ENCODE data around the gene ZNF672.
"Not testable (repeated sequence)": the region's sequence is repeated elsewhere in the genome, so short reads cannot be mapped to it uniquely, and the experiment has no call there.

The ZNF672 gene

DNA sequence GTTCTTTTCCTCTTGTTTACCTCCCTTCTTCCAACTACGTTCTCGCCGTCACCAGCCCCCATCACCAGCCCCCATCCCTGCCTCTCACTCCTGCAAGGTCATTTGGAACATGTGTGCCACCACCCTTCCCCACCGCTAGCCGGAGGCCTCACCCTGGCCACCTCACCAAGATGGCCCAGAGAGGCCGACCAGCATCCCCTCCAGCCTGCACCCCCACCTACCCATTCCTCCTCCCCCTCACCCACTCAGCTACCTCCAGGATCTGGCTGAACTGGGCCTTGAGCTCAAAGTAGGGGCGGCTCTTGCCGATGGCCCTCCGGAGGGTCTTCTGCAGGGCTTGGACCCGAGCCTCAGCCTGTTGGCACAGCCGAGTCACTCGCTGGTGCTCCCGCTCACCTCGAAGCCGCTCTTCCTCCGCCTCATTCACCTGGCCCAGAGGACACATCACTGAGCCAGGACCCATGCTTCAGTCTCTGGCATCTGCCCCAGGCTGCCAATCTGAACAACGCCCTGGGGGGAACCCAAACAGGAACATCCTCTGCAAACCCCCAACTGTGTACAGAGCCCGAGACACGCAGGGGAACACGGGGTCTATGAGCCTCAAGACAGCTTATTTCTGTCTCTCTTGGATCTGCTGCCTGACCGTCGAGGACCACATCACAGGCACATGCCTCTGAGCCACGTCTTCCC lies 25.1 kb upstream of the ZNF672 start:
- DNase-seq (ENCODE audit: low spot score) = no peak

DNA sequence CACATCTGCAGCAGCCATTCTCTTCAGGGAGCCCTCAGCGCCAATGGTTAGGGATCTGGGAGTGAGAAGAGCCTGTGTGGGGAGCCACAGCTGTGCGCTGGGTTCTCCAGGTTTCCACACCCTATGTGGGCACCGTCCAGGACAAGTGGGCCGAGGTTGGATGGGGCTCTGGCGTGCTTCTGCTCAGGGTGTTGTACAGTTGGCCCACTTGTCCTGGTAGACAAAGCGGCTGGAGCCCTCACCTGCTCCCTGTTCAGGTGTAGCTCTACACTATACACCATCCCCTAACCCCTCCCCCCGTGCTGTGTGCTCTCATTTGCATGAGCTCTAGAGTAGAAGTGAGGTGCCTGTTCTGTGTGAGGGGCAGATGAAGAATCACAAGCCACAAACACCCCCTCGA lies 24.5 kb upstream of the ZNF672 start:
- no peak for DNase-seq (ENCODE audit: low spot score)

DNA sequence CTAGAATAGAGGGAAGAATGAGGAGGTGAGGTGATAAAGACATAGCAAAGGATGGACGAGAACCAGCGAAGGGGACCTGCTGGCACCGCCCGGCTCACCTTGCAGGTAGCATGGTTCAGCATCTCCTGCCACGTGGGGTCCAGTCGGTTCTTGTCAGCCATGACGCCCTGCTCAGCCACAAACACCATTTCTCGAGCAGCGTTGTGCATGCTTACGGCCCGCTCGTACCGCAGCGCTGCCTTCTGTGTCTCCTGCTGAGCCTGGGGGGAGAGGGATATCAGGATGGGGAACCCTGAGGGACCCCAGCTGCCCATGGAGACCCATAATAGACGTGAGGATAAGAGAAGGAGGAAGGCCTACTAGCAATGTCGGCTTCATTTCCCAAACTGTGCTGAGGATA lies 23.7 kb upstream of the ZNF672 start:
- DNase-seq (ENCODE audit: low spot score) = no peak

DNA sequence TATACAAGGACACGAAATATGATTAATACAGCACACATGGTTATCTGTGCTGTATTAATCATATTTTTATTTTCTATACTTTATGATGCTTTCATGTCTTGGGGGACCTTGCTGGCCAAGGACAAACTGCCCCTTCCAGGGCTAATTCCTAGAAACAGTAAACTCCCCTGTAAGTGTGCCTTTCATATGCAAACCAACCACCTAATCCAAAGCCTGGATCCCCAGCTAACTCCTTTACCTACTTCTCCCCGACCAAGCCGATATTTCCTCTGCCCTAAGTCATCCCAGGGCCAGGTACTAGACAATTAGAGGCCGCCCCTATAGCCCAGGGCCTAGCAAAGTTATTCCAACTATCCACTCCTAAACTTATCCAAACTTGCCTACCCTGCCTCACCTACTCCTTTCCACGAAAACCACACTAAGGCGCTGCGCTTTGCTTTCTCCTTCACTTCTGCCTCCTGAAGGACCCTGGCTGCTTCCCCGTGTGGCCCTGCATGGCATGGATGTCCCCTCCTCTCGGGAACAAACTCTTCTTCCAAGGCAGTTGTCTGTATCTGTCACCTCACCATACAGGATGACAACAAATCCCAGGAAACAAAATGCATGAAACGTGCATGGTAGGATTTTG lies 22.5 kb upstream of the ZNF672 start:
- no peak for DNase-seq (ENCODE audit: low spot score)

DNA sequence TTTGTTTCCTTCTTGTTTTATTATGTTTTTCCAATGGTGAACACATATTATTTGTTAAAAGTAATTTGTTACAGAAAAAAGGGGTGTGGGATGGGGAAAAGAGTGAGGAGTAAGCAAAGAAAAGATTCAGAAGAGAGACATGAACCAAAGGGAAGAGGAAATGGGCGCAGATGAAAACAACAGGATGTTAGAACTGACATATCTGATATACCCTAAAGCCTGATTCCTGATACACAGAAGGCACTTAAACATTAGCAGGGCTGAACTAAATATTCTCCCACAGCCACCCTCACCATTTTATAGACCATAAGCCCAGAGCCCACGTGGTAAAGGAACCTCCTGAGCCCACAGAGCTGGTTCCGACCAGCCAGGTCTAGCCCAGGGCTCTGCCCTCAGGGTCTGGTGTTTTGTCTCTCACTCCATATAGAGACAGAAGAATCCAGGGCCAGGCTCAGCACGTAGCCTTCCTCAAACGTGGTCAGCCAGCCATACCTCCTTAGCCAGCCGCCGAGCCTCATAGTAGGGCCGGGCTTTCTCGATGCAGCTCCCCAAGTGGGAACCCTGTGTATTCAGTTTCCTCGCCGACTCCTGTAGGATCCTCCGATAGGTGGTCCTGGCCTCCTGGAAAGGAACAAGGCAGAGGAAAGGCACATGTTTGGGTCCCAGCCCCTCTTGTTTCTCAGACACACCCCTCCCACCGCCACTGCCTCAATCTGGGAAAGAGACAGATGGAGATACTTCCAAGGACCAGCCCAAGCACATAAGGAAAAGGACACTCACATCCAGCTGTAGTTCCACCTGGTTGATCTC lies 21.8 kb upstream of the ZNF672 start:
- no peak for DNase-seq (ENCODE audit: low spot score)

DNA sequence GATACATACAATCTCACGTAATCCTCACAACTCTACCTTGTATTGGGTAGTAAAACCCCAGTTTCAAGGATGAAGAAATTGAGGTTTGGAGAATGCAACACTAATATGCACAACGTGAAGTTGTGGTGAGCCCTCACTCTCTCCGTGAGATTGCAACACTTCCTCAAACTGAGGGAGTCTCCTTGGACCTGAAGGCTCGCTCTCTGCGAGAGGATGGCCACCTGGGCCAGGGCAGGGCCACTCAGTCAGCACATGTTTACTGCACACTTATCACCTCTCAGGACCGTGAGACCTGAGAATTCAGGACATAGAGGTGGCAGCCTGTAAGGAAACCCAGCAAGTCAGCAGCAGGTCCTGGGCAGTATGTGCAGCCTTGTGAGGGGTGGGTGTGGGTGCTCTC lies 21.0 kb upstream of the ZNF672 start:
- DNase-seq (ENCODE audit: low spot score) = no peak

DNA sequence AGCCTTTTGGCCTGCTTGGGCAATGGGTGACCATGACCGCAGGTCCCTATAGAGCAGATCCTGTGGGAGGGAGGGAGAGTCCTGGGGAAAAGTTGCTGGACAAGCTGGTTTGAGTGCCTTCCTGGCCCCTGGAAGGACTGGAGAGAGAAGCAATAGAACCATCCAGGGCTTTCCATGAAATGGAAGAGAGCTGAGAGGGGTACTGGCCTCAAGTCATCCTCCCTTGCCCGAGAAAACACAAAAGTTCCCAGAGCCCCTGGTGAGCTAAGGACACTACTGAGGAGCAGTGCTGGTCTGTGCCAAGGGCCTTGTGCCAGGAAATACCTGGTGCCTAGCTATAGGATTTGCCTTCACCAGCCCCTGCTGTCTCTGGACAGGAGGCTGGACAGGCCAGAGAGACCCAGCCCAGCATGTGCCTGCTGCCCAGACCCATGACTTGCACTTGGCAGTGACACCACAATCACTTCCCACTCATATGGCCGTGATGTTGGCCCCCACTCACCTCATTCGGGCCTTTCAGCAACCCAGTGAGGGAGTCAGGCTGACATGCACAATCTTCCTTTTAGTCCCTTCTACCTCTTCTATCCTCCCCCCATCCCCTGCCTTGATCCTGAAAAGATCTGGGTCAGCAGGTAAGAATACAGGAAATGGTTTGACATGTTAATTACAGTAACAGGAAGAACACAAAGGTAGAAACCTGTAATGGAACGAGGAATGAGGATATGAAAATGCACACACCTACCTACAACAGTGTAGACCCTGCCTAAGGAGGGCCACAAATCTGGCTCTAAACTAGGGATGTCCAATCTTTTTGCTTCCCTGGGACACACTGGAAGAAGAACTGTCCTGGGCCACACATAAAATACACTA lies 19.3 kb upstream of the ZNF672 start:
- no peak for DNase-seq (ENCODE audit: low spot score)

DNA sequence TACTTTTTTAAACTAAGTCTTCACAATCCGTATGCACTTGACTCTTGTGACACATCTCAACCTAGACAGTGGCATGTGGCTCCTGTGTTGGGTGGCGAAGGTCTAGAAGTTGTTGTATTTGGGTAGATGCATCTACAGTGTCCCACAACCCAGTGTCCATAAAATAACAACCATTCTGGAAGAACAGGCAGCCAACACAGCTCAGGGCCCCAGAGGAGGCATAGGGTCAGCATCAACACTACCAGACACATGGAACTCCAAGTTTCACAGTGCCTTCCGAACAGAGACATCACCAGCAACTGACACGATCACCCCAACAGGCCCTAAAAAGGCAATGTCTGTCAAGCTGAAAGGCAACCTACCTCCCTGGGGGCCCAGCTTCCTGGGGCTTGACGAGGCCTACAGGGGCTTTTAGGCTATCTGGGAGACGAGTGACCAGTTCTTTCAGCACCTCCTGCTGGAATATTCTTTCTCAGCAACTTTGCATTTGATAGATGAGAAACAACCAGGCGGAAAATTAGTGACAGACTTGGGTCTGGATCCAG lies 17.9 kb upstream of the ZNF672 start:
- no peak for DNase-seq (ENCODE audit: low spot score)

DNA sequence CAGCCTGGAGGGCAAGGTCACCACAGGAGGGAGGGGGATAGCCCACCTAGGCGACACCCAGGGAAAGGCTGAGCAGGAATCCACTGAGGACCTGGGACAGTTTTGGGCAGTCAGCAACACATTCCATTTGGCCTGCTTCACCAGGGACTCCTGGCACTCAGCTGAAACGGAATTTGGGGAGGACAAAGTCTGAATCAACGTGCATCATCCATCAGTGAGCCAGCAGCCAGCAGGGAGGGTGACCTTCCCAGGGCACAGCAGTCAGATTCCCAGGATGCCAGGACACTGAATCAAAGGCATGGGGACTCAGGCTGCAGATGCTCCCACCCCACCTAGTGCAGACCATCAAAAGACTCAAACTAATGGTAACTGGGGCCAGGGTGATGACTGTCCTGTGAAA lies 16.9 kb upstream of the ZNF672 start:
- DNase-seq (ENCODE audit: low spot score) = peak; percentile 12

DNA sequence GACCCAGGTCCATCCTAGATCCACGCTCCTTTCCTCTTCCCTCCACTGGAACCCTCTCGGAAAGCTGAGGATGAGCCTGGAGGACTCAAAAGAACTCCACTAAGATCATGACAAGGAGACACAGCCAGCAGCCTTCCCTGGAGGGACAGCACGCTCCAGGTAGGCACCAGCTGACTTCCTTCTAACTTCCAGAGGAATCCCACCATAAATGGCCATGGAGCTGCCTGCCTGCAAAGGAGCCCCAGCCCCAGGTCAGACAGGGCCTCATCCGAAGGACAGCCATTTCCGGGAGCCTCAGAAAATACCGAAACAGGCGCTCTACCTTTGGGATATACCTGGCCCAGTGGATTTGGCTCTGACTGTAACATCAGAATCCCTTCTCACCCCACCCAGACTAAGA lies 16.4 kb upstream of the ZNF672 start:
- no peak for DNase-seq (ENCODE audit: low spot score)

DNA sequence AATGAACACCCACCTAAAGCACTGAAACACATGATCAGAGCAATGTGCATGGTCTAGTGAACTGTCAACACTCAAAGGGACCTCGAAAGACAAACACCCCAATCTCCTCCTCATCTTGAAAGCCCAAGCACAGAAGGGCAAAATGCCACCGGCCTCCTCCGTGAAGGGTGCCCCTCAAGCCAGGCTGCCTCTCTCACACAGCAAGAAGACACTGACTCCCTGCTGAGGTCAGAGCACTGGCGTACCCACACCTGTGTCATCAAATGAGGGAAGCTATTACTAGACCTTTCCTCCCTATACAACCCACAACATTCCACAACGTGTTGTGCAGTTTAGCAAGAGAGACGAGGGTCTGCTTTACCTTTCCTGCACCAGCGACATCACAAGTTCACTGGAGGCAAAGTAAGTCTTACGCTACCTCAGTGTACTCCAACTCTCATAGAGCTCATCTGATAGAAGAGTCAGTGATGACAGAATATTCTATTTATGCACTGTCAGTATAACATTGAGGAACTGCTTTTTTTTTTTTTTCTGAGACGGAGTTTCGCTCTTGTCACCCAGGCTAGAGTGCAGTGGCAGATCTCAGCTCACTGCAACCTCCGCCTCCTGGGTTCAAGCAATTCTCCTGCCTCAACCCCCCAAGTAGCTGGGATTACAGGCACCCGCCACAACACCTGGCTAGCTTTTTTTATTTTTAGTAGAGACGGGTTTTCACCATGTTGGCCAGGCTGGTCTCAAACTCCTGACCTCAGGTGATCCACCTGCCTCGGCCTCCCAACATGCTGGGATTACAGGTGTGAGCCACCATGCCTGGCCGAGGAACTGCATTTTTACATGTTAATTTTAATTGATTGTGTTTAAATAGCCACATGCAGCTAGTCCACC lies 15.6 kb upstream of the ZNF672 start:
- DNase-seq (ENCODE audit: low spot score) = no peak

DNA sequence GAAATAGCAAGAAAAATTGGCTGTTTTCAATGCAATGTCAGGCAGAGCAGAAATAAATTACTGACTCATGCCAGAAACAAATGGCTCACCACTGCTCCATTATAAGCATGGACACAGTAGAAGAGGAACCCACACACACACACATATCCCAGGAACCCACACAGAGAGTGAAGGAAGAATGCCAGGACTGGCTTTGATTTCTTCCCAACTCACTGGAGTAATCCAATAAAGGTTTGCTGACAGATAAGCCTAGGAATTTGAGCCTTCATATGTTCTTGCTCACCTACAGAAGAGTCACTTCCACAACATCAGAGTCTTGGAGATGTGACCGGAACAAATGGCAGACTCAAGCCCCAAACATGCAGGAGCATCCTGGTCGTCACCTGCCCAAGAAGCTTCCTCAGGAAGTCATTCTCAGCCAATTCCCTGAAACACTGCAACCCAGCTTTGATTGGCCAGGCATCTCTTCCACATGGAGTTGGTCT lies 14.5 kb upstream of the ZNF672 start:
- DNase-seq (ENCODE audit: low spot score) = no peak

DNA sequence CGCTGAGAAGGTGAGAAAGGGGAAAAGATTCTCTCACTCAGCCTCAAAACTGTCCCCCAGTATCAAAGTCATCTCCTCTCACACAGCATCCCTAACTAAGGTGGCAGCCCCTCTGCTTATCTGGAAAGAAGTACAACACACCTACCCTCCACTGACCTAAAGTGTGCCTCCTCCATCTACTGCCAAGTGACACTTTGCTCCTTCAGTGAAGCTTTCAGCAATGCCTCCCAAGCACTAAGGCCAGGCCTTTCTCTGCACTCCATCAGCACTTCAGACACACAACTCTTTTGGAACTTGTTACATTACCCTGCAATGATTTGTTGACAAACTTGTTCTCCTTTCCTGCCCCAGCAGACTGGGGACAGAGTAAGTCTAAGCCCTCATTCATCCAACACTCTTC lies 13.7 kb upstream of the ZNF672 start:
- DNase-seq (ENCODE audit: low spot score) = no peak

DNA sequence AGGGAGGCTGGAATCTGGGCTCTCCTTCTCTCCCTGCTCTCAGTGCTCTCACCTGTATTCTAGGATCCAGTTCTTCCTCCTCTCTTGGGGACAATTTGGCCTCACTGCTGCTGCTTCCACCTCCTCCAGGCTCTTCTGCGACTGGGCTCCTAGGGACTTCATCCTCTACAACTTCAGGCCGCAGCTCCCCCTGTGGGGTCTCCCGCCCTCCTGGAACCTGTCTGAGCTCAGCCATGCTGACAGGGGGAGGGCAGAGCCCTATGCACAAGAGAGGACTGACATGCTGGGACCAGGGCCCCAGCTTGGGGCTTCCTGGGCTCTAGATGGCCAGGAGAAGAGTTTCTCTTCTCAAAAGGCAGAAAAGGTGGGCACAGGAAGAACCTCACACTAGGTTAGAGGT lies 13.3 kb upstream of the ZNF672 start:
- DNase-seq (ENCODE audit: low spot score) = no peak

DNA sequence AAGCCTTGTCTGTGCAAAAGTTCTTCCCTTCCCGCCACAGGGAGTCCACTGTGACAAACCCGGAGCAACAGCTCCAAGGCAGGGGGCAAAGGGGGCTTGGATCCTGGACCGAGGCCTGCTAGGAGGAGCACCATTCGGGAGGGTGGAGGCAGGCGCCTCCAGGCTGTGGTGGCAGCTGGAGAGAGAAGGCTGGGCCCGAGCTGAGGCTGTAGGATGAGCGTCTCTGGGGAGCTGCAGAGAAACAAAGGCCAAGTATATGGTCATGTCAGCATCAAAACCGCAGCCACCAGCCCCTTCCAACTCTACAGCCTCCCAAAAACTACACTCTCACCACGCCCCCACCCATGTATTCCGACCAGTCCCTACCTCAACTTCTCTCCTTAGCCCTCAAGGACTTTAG lies 12.9 kb upstream of the ZNF672 start:
- DNase-seq (ENCODE audit: low spot score) = no peak

DNA sequence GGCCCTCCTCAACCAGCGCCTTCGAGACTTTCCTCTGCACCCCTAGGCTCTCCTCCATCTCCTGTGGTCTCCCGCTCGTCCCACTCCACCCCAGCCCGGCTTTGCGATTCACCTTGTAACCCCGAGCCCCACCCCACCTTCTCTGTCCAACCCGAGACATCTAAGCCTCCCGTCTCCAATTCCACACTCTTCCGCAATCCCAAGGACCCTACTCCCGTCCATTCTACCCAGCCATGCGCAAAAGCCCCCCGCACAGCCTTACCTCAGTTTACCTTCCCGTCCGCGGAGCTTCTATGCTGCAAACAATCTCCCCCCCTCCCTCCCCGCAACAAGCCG lies 12.5 kb upstream of the ZNF672 start:
- no peak for DNase-seq (ENCODE audit: low spot score)

DNA sequence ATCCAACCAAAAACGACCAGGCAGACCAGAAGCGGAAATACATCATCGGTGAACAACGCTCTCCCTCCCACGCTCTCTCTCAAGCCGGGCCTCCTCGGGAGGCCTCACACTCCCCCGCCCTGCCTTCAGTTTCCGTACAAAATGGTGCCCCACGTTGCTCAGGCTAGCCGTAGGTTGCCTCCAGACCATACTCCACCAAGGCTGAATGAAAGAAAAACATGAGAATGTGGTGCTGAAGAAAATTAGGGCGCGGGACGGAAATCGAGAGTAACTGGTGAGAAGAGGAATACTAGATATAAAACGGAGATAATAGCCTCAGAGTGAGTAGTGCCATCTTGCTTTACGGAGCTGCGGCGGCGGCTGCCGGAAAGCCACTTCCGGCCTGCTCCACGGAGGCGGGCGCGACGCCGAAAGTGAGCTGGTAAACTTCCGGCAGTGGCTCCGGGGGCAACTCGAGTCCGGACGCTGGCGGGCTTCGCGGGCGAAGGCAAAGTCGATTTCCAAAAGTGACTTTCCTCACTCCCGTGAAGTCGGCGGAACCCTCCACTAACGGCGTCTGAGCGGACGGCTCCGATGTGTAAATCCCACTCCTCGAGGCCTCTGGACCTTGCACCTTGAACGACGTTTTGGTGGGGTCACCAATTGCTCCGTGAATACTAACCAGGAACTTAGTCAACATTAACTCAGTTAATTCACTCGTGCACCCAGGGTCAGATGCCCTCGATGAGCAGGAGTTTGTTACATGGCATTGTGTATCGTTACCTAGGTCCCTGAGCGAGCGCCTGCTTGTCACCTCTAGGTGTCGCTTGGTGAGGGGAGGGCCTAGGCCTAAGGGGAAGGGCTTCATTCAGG lies 11.9 kb upstream of the ZNF672 start, which contains the start of gene SH3BP5L:
SH3BP5L (minus strand) TSS at position 7 of the 852 bp plus-strand sequence. CDS start 980 bp downstream, outside the sequence.
- DNase-seq (ENCODE audit: low spot score) = peak; percentile 93

DNA sequence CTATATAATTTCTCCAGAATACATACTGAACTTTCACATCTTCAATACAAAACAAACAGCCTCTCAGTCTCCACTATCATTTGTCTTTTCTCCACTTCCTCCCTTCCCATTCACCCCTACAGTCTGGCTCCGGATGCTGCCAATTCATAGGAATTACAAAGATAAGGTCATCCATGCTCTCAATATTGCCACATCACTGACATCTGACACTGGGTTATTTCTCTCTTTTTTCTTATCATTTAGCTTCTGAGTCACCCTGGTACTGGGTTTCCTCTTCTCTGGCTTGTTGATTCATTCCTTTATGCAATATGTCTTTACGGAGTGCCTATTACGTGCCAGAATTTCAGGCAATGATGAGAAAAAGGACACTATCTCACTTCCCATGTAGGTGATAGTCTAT lies 9.2 kb upstream of the ZNF672 start:
- DNase-seq (ENCODE audit: low spot score) = no peak

DNA sequence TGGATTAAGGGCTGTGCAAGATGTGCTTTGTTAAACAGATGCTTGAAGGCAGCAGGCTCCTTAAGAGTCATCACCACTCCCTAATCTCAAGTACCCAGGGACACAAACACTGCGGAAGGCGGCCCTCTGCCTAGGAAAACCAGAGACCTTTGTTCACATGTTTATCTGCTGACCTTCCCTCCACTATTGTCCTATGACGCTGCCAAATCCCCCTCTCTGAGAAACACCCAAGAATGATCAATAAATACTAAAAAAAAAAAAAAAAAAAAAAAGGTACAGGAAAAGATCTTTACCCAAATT lies 7.4 kb upstream of the ZNF672 start:
- not testable (repeated sequence) for DNase-seq (ENCODE audit: low spot score)

DNA sequence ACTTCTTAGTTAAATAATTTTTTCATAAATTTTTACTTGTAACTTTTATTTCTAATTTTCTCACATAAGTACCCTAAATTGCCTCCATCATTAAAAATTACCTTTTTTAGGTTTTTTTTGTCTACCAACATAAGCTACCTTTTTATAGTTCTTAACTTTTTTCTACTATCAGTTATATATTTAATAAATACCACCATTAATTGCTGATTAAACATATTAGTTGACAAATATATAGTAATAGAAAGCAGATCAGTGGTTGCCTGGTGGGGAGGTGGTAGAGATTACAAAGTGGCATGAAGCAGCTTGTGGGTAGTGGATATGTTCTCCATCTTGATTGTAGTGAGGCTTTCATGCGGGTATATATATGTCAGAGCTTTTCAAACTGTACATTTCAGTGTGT lies 6.2 kb upstream of the ZNF672 start:
- DNase-seq (ENCODE audit: low spot score) = no peak
